CD4-positive, alpha-beta T cell treated with Interleukin-1 beta for 1 hour (primary cell): ENCODE results near the gene FOXO3.
"Not testable (repeated sequence)": the region's sequence is repeated elsewhere in the genome, so short reads cannot be mapped to it uniquely, and the experiment has no call there.

Experiments used
- DNase-seq, 2 donors: peaks; one replicate each; pipeline ENCODE4 v3.0.0-alpha.2; 2020 to 2022

FOXO3 gene

DNA sequence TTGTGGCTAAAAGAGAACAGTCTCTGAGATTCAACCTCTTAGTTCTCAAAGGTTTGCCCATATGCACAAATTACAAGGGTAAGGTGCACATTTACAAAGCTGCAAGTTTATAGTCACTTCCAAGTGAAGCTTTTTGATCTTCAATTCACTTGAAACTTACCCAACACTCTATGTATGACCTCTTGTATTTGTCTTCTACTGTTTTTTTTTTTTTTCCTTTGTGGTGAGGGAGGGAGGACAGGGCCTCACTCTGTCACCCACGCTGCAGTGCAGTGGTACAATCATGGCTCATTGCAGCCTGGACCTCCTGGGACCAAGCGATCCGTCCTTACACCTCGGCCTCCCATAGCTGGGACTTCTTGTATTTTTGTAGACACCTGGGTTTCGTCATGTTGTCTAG, 4.5 kb upstream of the FOXO3 start:
- DNase-seq, result no peak

DNA sequence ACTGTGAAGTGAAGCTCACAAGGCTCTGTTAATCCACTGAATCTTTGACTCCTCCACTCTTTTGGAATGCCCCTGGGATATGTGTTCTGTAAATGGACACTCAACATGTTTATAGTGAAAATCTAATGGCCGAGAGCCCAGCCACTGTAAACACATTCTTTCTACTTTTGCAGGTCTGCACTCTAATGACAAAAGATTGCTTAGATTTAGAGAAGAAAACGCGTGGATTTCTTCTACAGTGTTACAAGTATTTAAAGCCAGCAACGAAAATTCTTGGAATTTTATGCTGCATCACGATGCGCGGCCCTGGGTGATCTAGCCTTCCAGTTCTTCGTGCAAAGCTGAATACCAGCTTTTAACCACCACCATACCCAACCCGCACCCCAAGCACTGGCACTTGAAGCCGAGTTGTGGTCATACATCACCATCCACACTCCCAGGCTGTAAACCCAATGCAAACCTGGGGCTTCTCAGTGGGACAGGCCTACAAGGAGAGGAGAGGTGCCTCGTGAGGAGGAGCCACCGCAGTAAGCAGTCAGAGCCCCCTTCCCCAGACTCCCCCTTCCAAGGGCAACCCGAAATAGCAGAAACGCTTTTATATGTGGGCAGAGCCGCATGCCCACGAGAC, 3.7 kb upstream of the FOXO3 start:
- DNase-seq, result no peak

GRCh38 chr6:108557494-108558371, 3.0 kb upstream of the FOXO3 start:
- peak; percentile 89 for DNase-seq

DNA sequence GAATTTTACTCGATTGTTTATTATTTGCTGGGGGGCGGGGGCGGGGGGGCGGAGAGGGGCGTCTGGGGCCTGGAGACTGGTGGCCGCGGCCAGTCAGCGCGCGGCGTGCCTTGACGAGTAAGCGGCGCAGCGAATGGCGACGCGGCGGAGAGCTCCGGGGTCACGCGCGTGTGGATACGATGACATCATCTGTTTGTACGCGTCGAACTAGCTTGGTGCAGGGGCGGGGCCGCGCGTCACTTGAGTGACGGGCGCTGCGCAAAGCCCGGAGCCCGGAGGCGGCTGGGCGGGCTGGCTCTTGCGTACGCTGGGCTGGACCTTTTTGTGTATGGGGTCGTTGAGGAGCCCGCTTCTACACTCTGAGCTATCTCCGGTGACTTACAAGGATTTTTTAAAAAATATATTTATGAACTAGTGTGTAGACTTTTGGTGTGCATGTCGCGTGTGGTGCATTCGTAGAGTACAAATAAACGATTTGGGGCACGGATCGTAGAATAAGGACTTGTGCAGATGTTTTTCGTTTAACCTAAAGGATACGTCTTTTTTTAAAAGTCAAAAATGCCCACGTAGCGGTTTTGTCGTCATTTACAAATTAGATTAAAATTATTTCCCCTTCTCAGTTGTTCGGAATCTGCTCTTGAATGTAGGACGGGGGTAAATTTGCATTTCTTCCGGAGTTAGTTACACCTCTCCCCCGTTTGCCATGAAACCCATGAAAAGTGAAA, 2.2 kb upstream of the FOXO3 start:
- DNase-seq, result peak; percentile 98

- DNase-seq, result peak; percentile 93 to 94
Measured at GRCh38 chr6:108559097-108559883, 1.4 kb upstream of the FOXO3 start.

DNA sequence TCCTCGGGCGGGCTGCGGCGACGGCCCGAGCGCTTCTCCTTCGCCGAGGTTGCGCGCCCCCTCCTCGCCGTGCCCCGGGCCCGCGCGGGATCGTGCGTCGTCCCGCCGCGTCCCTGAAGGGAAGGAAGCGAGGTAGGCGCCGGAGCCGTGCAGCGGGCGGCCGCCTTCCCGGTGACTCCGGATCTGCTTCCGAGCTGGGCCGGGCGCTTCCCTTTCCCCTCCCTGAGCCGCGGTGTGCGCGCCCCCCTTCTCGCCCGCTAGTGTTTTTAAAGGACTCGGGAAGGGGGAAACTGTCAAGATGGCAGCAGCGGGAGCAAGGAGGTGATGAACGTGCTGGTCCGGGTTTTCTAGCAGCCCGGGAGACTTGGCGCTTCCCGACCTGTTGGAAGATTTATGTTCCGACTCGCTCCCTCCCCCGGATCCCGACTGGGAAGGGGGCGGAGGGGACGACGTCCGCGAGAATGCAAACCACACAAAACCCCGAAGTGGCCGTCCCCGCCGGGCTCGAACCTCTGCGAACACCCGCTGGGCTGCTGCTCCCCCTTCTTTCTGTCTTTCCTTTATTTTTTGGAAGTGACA, 744 bp upstream of the FOXO3 start:
- no peak for DNase-seq

- not testable (repeated sequence) for DNase-seq
Measured at GRCh38 chr6:108561309-108561647, 561 bp downstream of the FOXO3 start.

GRCh38 chr6:108561742-108562502, 1.2 kb downstream of the FOXO3 start:
- peak in 1 of 2 donors; percentile 29 for DNase-seq

GRCh38 chr6:108562503-108562993, 1.8 kb downstream of the FOXO3 start:
- DNase-seq, result peak in 1 of 2 donors; percentile 37

DNA sequence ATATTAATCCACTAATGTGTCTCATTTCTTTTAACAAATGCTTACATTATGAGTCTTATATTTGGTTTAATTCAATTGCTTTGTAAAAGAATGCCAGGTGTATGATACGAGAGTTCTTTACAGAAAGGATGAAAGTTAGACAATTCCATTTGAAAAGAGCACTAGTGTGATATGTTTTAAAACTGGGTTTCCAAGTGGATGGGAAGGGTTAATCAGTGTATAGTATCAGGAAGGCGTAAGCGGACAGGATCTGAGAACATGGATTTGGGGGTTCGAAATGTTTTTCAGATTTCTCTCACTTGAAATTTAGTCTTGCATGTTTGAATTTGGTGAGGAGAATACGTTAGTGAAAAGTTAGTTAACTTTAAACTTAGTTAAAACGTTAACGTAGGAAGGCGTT, 2.6 kb downstream of the FOXO3 start:
- DNase-seq, result no peak

GRCh38 chr6:108564178-108564577, 3.5 kb downstream of the FOXO3 start:
- DNase-seq, result no peak

DNA sequence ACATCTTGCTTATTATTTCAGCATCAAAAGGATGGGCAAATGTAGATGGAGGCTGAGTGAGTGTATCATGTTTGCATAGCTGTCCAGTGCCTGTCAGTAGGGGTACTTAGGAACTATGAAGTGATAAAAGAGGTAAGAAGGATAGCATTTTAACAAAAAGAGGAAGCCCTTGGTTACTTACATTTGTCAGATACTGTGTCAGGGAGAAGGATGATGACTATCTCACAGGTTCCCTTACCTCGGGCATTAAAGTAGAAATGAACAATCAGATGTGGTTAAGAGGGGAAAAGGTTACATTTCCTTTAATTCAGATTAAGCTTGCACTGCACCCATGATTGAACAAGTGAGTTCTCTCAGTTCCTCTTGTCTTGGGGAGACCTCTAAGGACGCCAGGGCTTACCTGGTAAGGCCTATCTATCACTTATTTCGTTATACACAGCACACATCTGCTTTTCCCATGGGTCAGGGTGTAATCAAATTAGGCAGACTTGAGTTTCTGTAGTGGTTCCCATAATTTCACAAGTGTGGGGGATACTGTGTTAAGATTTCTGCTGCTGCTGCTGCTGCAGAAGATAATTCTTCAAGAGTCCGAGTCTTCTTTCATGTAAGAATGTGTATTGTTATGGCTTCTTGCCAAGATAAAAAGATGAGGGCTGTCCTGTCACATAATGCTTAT, 4.5 kb downstream of the FOXO3 start:
- DNase-seq, result peak; percentile 48 to 58

DNA sequence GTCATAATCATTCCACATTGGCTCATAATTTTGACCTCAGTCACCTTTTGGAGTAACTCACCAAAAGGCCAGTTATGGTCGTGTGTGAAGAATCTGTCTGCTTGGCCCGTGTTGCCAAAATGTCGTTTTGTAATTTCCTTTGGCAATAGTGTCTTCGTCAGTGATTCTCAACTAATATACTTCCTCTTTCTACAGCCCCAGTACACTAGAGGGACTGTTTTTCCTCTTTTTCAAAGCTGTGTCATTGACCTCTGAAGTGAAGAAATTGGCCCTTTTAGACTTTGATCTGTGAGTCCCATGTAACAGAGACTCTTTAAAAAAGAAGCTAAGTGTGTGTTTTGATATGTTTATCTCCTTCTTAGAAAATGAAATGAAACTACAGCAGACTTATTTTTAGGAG, 5.2 kb downstream of the FOXO3 start:
- DNase-seq, result peak; percentile 34 to 66

DNA sequence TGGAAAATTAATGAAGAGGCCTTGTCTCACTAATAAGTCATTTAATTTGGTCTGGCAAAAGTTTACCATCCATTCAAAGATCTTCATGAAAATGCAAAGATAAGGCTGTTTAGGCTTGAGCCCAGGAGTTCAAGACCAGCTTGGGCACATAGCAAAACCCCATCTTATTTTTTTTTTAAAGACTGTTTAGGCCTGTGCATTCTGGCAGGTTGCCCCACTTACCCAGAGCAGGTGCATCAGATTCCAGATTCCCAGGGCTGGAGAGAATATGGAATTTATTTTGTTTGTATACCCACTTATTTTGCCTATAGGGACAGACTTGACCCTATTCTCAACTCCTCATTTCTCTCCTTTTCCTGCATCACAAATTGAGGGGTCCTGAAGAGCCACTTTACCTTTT, 5.7 kb downstream of the FOXO3 start:
- no peak for DNase-seq

- DNase-seq, result no peak
Measured at GRCh38 chr6:108568101-108568500, 7.4 kb downstream of the FOXO3 start.

- DNase-seq, result no peak
Measured at GRCh38 chr6:108568551-108569305, 8.0 kb downstream of the FOXO3 start.

GRCh38 chr6:108570517-108570916, 9.8 kb downstream of the FOXO3 start:
- no peak for DNase-seq

GRCh38 chr6:108574457-108575141, 13.9 kb downstream of the FOXO3 start:
- DNase-seq, result no peak

- no peak for DNase-seq
Measured at GRCh38 chr6:108575905-108576494, 15.3 kb downstream of the FOXO3 start.
